ENCODE results near the gene MAGEE1.

Gene MAGEE1

DNA sequence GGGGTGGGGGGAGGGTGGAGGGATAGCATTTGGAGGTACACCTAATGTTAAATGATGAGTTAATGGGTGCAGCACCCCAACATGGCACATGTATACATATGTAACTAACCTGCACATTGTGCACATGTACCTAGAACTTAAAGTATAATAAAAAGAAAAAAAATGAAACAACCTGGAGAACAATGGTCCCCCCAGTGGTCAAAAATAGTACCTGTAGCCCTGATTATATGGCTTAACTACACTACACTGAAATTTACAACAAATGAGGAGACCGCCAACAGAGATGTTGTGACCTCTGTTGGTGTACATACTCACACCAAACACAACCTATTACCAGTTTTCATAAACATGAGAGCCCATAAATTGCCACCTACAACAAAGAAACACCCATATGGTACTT lies 7.3 kb upstream of the MAGEE1 start:
- TF ChIP-seq, protein P1, sequence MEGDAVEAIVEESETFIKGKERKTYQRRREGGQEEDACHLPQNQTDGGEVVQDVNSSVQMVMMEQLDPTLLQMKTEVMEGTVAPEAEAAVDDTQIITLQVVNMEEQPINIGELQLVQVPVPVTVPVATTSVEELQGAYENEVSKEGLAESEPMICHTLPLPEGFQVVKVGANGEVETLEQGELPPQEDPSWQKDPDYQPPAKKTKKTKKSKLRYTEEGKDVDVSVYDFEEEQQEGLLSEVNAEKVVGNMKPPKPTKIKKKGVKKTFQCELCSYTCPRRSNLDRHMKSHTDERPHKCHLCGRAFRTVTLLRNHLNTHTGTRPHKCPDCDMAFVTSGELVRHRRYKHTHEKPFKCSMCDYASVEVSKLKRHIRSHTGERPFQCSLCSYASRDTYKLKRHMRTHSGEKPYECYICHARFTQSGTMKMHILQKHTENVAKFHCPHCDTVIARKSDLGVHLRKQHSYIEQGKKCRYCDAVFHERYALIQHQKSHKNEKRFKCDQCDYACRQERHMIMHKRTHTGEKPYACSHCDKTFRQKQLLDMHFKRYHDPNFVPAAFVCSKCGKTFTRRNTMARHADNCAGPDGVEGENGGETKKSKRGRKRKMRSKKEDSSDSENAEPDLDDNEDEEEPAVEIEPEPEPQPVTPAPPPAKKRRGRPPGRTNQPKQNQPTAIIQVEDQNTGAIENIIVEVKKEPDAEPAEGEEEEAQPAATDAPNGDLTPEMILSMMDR (IDR thresholded peaks at IDR 0.05; ENCODE audit: low read depth, low read length) = peak; percentile 22; the same call in 1 of the 2 replicates
- TF ChIP-seq EZH2phosphoT487 (IDR thresholded peaks at IDR 0.05; ENCODE audit: low read depth) = no peak

DNA sequence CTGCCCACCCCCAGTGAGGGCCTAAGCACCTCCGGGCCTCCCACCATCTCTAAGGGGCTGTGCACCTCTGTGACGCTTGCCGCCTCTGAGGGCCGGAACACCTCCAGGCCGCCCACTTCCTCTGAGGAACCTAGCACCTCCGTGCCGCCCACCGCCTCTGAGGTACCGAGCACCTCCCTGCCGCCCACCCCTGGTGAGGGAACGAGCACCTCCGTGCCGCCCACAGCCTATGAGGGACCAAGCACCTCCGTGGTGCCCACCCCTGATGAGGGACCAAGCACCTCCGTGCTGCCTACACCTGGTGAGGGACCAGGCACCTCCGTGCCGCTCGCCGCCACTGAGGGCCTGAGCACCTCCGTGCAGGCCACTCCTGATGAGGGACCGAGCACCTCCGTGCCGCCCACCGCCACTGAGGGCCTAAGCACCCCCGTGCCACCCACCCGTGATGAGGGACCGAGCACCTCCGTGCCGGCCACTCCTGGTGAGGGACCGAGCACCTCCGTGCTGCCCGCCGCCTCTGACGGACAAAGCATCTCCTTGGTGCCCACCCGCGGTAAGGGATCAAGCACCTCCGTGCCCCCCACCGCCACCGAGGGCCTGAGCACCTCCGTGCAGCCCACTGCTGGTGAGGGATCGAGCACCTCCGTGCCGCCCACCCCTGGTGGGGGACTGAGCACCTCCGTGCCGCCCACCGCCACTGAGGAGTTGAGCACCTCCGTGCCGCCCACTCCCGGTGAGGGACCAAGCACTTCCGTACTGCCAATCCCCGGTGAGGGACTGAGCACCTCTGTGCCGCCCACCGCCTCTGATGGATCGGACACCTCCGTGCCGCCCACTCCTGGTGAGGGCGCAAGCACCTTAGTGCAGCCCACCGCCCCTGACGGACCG lies 977 bp downstream of the MAGEE1 start:
- Histone ChIP-seq H3K9me3 (ENCODE audit: insufficient read depth, low read length) (no peaks in the 10 kb centered on the region), H2AFZ (ENCODE audit: low read depth, low read length) (peak overlapping the region; percentile 20; the same call in 1 of the 2 replicates), H3K36me3 (replicated peaks; ENCODE audit: low read depth, low read length) (no peaks in the 10 kb centered on the region), H3K4me1 (ENCODE audit: low read length) (peaks cover 9% of the 10 kb centered on the region), H3K27me3 (ENCODE audit: low read depth, low read length) (no peaks in the 10 kb centered on the region), H3K4me2 (ENCODE audit: low read length) (peak overlapping the region; percentile 82), H3K79me2 (ENCODE audit: low read length) (no peaks in the 10 kb centered on the region), H3K27ac (ENCODE audit: low read length) (no peak overlapping the region), H3K9ac (ENCODE audit: low read length) (peak overlapping the region; percentile 70), H3K4me3 (ENCODE audit: low read length) (peak overlapping the region; percentile 75), H4K20me1 (ENCODE audit: insufficient read depth, low read length) (no peaks in the 10 kb centered on the region)
- TF ChIP-seq, protein P1 (IDR thresholded peaks at IDR 0.05; ENCODE audit: low read depth, low read length) = no peak

More for the DNA sequence above, 7.3 kb upstream of the MAGEE1 start:
- Histone ChIP-seq H3K27me3 (ENCODE audit: low read depth, low read length) (no peaks in the 10 kb centered on the region), H3K27ac (ENCODE audit: low read length) (no peak overlapping the region), H3K9ac (ENCODE audit: low read length) (no peak overlapping the region), H3K4me2 (ENCODE audit: low read length) (no peak overlapping the region), H3K4me3 (ENCODE audit: low read length) (no peak overlapping the region), H3K9me3 (ENCODE audit: insufficient read depth, low read length) (no peaks in the 10 kb centered on the region), H3K79me2 (ENCODE audit: low read length) (no peaks in the 10 kb centered on the region), H3K36me3 (replicated peaks; ENCODE audit: low read depth, low read length) (no peaks in the 10 kb centered on the region), H3K4me1 (ENCODE audit: low read length) (no peaks in the 10 kb centered on the region), H4K20me1 (ENCODE audit: insufficient read depth, low read length) (no peaks in the 10 kb centered on the region), H2AFZ (ENCODE audit: low read depth, low read length) (no peak overlapping the region)

DNA sequence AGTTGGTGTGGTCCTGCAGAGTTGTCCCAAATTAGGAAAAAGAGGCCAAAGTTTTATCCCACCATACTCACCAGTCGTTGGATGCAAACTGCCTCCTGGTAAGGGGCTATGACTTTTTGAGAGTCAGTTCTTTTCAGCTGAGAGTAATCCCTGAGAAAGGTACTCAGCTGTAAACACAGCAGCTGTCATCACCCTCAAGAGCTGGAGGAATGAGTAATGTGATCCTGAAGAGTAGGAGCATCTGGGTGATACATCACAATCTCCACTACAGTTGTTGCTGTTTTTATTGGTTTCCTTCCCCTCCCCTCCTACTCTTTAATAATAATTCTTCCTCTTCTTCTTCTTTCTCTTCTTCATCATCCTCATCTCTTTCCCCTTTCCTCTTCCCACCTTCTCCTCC lies 5.7 kb downstream of the MAGEE1 start:
- H3K4me2 ChIP-seq (ENCODE audit: low read length) = no peak overlapping the region
- no peaks in the 10 kb centered on the region for H4K20me1 ChIP-seq (ENCODE audit: insufficient read depth, low read length)
- H3K9ac ChIP-seq (ENCODE audit: low read length) = no peak overlapping the region
- H3K36me3 ChIP-seq (replicated peaks; ENCODE audit: low read depth, low read length) = no peaks in the 10 kb centered on the region
- no peak overlapping the region for H3K4me3 ChIP-seq (ENCODE audit: low read length)
- no peaks in the 10 kb centered on the region for H3K9me3 ChIP-seq (ENCODE audit: insufficient read depth, low read length)
- H3K27ac ChIP-seq (ENCODE audit: low read length) = no peak overlapping the region
- no peaks in the 10 kb centered on the region for H3K27me3 ChIP-seq (ENCODE audit: low read depth, low read length)
- H3K4me1 ChIP-seq (ENCODE audit: low read length) = no peaks in the 10 kb centered on the region
- no peak for TF ChIP-seq EZH2phosphoT487 (IDR thresholded peaks at IDR 0.05; ENCODE audit: low read depth)
- TF ChIP-seq, protein P1 (IDR thresholded peaks at IDR 0.05; ENCODE audit: low read depth, low read length) = no peak
- no peak overlapping the region for H2AFZ ChIP-seq (ENCODE audit: low read depth, low read length)
- no peaks in the 10 kb centered on the region for H3K79me2 ChIP-seq (ENCODE audit: low read length)

DNA sequence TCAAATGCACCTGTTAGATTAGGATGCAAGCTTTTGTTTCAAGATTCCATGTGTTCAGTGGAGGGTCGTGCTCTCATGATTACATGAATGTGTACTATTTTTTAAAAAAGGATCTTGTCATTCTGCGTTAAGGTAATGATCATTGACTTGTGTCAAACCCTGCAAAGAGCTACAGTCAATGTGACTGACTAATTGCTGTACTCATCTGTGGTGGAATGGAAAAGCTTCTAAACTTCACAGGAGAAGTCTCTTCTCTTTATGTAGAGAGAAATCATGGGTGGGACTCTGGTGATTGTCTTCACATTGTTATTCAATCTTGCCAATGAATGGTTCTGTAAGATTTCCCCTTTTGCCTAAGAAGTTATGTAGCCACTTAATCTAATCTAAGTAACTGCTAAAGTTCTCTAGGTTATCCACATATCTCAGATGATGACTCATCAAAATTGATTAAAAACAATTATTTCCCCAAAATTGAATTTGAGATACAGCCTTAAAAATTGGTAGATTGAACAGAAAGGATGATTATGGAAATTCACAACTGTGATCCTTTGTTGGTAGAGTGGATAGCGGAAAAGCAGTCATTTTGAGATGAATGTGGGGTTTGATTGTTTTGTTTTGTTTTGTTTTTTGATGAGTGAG lies 6.7 kb downstream of the MAGEE1 start:
- H3K36me3 ChIP-seq (replicated peaks; ENCODE audit: low read depth, low read length) = no peaks in the 10 kb centered on the region
- H3K4me3 ChIP-seq (ENCODE audit: low read length) = no peak overlapping the region
- TF ChIP-seq, protein P1 (IDR thresholded peaks at IDR 0.05; ENCODE audit: low read depth, low read length) = no peak
- no peak for TF ChIP-seq EZH2phosphoT487 (IDR thresholded peaks at IDR 0.05; ENCODE audit: low read depth)
- H3K9ac ChIP-seq (ENCODE audit: low read length) = no peak overlapping the region
- H3K4me1 ChIP-seq (ENCODE audit: low read length) = peaks cover under 1% of the 10 kb centered on the region; the same call in 1 of the 2 replicates
- no peak overlapping the region for H2AFZ ChIP-seq (ENCODE audit: low read depth, low read length)
- H3K79me2 ChIP-seq (ENCODE audit: low read length) = no peaks in the 10 kb centered on the region
- H3K27ac ChIP-seq (ENCODE audit: low read length) = no peak overlapping the region
- no peaks in the 10 kb centered on the region for H4K20me1 ChIP-seq (ENCODE audit: insufficient read depth, low read length)
- H3K9me3 ChIP-seq (ENCODE audit: insufficient read depth, low read length) = no peaks in the 10 kb centered on the region
- H3K4me2 ChIP-seq (ENCODE audit: low read length) = no peak overlapping the region
- H3K27me3 ChIP-seq (ENCODE audit: low read depth, low read length) = no peaks in the 10 kb centered on the region
